NK-92 treated with Interleukin-12 subunit alpha and Interleukin-12 subunit beta, amount 100 ng/mL, for 24 hours (cell line): Measurements from ENCODE around the gene ARHGEF26.

Experiments
- DNase-seq: peaks from one replicate; lab custom pipeline; 2025; lab: John Stamatoyannopoulos, UW

ARHGEF26 gene

GRCh38 chr3:154151969-154152368, 30.8 kb downstream of the ARHGEF26 start:
- no peak for DNase-seq

DNA sequence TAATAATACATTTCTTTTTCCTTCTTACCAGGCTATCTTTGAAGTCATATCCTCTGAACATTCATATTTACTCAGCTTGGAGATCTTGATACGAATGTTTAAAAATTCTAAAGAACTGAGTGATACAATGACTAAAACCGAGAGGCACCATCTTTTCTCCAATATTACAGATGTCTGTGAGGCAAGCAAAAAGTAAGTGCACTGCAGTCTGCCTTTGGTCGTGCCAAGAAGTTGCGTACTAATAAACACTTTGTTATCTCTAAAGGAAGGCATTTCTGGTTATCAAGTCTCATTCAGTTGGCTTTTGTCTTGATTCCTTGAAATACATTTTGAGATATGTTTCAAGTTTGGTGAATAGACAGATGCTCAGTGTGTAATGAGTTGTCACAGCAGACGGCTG, 31.6 kb downstream of the ARHGEF26 start:
- DNase-seq, result no peak

DNA sequence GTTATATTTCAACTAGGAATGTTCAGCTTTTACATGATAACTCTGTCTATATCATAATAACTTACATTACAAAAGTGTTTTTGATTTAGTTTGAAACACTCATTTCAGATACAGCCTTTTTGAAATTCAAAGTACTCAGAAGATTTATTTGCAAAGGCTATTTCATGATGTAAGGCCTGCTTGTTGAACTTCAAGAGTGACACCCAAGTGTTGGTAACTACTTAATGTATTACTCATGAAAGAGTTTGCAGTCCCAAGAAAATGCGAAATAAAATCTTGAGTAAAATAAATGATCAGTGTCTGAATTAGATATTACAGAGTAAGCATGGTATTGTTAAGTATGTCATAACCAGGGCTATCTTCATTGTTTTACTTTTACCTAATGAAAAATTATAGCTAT, 35.3 kb downstream of the ARHGEF26 start:
- DNase-seq, result no peak

DNA sequence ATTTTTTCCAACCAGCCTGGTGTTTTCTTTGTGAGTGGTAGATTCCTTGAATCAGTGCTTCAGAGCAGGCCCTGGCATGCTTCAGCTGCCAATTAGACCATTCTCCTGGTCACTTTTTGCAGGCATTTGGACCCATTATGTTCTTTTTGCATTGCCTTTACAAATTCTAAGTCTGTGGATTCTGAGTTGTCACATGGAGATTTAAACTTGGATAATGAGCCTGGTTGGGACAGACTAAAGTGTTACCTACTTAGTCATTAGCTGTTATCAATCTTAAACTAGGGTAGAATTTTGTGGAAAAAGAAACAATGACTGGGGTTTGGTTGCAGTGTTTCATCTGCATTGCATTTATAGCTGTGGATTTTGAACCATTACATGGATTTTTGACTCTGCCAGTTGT, 40.6 kb downstream of the ARHGEF26 start:
- DNase-seq, result no peak

GRCh38 chr3:154164387-154164786, 43.2 kb downstream of the ARHGEF26 start:
- DNase-seq, result no peak

GRCh38 chr3:154168998-154169795, 48.0 kb downstream of the ARHGEF26 start:
- no peak for DNase-seq

DNA sequence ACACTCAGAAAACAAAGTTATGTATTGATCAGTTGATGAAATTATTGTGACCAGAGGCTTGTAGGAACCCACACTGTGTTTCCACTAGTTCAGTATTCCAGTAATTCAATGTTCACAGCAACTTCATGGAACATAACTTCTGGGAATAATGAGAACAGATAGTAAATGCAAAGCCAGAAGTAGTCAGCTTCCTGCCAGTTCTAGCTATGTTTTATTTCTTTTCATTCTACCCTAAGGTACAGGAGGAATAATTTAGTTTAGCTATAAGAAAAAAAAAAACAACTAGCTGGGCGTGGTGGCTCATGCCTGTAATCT, 48.6 kb downstream of the ARHGEF26 start:
- DNase-seq, result no peak

DNA sequence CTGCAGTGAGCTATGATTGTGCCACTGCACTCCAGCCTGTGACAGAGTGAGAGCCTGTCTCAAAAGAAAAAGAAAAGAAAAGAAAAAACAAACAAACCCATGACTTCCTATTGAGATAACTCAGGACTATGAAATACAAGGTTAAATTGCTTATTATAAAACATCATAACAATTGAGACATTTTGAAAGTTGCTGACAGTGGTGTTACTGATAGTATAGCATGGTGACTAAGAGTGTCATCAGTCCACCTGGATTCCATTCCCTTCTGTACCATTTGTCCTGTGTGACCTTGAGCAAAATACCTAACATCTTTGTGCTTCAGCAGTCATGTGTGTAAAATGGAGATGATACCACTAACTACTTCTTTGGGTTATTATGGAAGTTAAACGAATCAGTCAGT, 49.1 kb downstream of the ARHGEF26 start:
- DNase-seq, result no peak

DNA sequence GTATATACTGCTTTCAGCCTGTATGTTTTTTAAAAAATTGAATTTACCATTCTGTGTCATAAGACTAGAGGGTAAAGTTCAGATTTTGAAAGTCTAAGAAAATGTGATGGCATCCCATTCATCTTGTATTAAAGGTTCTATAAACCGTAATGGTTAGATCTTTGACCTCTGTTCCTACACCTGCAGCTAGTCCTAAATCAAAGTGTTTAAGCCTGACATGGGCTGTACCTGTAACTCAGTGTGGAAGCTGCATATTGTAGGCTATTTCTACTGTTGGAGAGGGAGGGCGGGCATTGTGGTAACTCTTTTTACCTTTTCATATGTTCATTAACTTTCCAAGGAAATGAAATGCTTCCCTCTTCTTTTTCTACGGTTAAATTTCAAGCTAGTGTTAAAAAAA, 53.9 kb downstream of the ARHGEF26 start:
- no peak for DNase-seq

DNA sequence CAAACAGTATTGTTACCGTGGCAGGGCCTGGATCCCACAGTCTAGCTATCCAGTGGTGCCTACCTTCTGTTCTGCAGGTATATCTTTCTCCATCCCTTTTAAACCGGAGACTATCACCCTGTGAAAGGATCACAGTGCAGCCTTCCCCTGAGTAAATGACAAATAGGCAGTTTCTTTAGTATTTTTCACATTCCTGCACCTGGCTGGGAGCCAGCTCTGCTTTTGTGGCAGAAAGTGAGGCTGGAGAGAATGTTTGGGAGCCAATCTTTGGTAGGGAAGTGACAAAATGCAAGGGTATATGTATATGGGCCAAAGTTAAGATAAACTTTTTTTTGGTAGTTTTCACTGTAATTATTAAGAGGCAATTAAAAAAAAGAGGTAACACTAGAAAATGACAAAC, 54.8 kb downstream of the ARHGEF26 start:
- DNase-seq, result no peak

- no peak for DNase-seq
Measured at GRCh38 chr3:154177406-154177805, 56.2 kb downstream of the ARHGEF26 start.

DNA sequence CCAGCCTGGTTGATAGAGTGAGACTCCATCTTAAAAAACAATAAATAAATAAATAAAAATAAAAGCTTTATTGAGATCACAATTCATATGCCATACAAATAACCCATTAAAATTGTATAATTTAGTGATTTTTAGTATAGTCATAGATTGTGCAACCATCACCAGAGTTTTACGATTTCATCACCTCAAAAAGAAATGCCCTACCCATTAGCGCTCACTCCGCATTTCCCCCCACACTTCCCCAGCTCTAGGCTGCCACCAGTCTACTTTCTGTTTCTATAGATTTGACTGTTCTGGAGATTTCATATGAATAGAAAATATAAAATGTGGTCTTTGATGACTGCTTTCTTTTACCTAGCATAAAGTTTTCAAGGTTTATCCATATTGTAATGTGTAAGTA, 57.0 kb downstream of the ARHGEF26 start:
- DNase-seq, result no peak

DNA sequence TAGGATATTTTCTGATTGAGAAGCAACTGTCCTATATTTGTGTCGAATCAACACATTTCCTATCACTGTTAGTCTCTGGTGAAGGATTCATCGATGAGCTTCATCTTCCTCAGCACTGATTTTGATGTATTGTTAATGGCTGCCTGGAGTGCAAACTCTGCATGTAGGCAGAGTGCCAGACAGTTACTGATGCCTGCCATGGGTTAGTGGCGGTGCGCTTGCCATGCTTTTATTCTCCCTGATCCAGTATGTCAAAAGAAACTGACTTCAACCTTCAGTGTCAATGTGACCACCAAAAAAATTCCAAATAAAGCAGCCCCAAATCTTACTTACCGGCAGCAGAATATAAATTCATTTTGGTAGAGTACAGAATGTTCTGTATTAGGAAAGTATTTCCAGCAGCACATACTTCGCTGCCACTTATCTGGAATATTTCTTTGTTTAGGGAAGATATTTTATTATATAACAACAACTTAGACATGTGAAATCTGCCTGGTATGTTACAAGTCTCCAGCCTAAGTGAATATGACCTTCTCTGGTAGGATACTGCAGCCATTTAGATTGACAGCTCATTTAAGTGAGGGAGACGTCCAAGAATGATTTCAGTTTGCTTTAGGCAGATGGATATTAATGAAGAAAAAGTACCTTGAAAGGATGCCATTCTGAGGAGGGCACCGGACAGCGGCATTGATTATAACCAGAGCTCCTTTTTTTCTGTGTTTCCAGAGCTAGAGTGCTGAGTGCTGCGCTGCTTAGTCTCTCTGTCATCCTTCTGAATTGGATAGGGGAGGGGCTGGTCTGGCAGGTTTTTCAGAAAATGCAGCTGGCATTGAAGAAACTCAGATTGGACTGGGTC, 59.9 kb downstream of the ARHGEF26 start:
- DNase-seq, result no peak

- DNase-seq, result no peak
Measured at GRCh38 chr3:154182322-154182922, 61.2 kb downstream of the ARHGEF26 start.

- no peak for DNase-seq
Measured at GRCh38 chr3:154182975-154183374, 61.8 kb downstream of the ARHGEF26 start.

DNA sequence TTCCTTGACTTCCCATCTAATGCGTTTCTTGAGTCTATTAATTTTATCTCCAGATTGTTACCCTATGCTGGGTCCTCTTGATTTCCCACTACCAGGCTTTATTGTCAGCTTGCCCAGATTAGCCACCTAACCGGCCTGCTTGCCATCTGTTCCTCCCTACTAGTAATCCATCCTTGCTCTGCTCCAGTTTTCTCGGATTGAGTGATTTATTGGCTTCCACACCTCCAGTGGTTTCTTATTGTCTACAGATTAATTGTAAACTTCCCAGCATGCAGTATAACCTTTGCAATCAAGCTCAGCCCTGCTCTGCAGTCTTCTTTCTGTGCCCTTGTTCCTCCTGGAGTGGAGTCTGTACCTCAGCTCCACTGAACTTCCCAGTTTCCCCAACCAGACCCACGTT, 63.4 kb downstream of the ARHGEF26 start:
- no peak for DNase-seq

DNA sequence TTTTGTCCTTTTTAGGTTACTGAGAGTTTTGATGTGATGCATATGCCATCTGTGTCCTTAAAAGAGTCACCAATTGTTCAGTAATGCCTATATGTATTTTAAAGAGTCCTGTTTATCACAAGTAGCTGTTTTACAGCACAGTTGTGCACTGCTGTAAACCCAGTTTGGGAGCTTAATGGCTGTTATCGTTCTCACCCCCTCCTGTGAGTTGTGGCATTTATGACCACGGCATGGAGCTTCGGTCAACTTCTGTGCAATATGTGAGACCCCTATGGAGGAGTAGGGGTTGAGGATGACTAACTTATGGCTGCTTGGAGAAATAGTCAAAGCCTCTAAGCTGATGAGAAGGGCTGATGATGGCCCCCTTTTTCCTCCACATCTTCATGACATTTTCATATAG, 67.2 kb downstream of the ARHGEF26 start:
- no peak for DNase-seq

DNA sequence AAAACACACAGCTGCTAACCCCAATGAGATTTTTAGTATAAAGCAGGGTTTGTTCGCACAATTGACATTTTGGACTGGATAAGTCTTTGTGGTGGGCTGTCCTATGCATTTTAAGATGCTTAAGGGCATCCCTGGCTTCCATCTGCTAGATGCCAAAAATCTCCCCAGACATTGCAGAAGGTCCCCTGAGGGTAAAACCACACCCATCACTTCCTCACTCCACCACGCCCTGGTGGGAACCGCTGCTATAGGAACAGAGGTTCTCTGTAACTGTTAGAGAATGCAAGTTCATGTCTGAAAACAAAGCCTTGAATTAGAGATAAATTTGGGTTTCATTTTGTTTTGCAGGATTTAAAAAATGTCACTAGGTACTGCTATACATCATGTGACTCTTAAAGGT, 67.7 kb downstream of the ARHGEF26 start:
- no peak for DNase-seq

DNA sequence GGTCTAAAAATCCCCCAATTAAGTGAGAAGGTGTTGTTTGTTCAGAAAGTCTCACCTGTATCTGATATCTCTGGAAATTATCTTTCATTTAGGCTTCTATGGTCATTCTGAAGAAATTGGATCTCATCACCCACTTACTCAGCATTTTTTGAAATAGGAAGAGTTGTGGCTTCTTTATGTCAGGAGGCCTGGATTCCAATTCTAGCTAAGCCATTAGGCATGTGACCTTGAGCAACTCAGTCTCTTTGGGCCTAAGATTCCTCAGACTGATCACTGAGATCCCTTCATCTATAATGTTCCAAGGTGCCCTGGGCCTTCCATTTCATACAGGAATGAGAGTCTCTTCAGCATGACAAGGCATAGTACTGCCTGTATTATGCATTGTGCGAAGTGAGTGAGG, 70.3 kb downstream of the ARHGEF26 start:
- no peak for DNase-seq

- DNase-seq, result no peak
Measured at GRCh38 chr3:154192225-154192624, 71.0 kb downstream of the ARHGEF26 start.

DNA sequence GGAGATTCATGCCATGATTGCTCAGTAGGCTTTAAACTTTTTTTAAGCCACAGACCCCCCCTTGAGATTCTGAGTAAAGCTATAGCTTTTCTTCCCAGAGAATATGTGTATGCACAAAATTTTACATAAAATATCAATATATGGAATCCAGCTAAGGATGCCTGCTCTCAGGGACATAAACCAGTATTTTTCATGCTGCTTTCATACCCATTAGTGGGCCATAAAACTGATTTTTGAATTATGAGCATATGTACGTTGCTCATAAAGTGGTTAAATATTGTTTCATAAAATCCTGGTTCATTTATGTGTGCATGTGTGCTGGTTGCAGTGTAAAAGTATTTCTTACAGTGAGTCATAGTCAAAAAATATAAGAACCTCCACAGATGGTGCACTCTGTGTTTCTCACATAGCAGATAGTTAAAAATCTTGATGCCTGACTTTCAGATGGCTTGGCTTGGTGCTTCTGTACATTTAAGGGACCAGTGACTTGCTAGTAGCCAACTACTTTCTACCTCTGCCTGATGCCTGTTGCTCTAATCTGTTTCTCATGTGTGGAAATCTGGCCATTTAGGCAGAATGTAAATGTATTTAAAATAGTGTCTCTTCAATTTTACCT, 71.9 kb downstream of the ARHGEF26 start:
- no peak for DNase-seq

DNA sequence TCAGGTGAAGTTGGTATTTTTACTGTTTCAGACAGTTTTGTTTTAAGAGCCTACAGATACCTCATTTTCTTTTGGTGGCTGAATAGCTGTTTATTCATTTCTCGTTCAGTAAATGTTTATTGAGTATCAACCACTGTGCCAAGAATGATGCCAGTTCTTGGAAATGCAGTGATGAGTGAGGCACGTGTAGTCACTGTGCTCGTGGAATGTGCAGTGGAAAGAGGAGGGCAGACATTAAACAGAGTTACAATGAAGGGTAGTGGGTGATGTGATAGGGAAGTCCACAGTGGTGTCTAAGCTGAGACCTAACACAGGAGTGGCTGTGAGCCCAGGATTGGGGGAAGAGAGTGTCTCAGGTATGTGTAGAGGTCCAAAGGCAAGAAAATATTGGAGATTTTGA, 73.7 kb downstream of the ARHGEF26 start:
- DNase-seq, result no peak
